Measurements from ENCODE around the gene THSD4. TPM values are rescaled to one million over a fixed set of nuclear protein-coding genes. Genes with fewer than 3 reads are reported as not detected.

THSD4 gene
- total RNA-seq, 4 donors from 2014 or later, result 39.4 to 232 (median 127) TPM

GRCh38 chr15:71792521-71792920 is 677.2 kb downstream of the THSD4 start:
- Histone ChIP-seq H3K27ac (no peak overlapping the region), H3K4me1 (no peaks in the 10 kb centered on the region), H3K9me3 (no peaks in the 10 kb centered on the region), H3K4me3 (no peak overlapping the region), H3K36me3 (no peaks in the 10 kb centered on the region), H3K27me3 (no peaks in the 10 kb centered on the region)
- no peak for DNase-seq
- intact Hi-C loops (cut with DNase I), result no loop called here
- TF ChIP-seq POLR2A (IDR thresholded peaks at IDR 0.05), result no peak
- no peak for TF ChIP-seq CTCF (IDR thresholded peaks at IDR 0.05)
- WGBS, 2 donors, result 48 to 58% methylated on average over 2 of the region's 2 CpGs

GRCh38 chr15:71798641-71799040 is 683.4 kb downstream of the THSD4 start:
- peaks cover 0 to 15% (median 0%) of the 10 kb centered on the region in 3 donors for H3K4me1 ChIP-seq
- DNase-seq, result no peak
- no peaks in the 10 kb centered on the region for H3K27me3 ChIP-seq
- TF ChIP-seq CTCF (IDR thresholded peaks at IDR 0.05), result no peak
- TF ChIP-seq POLR2A (IDR thresholded peaks at IDR 0.05), result no peak
- H3K4me3 ChIP-seq, result no peak overlapping the region
- WGBS, 2 donors, result 65 to 78% methylated on average over 4 to 6 of the region's 6 CpGs
- no peak overlapping the region for H3K27ac ChIP-seq
- intact Hi-C loops (cut with DNase I), result no loop called here
- H3K9me3 ChIP-seq, result no peaks in the 10 kb centered on the region
- H3K36me3 ChIP-seq, result no peaks in the 10 kb centered on the region

GRCh38 chr15:71800190-71800589 is 684.9 kb downstream of the THSD4 start:
- WGBS, 2 donors, result 53 to 76% methylated on average over 3 of the region's 3 CpGs
- intact Hi-C loops (cut with DNase I), result loop anchor here (10.0 kb wide), 1 partner anchor 355 kb away; no protein-coding TSS in a partner anchor
- H3K4me1 ChIP-seq, result peaks cover 0 to 15% (median 0%) of the 10 kb centered on the region in 3 donors
- H3K27ac ChIP-seq, result no peak overlapping the region
- no peaks in the 10 kb centered on the region for H3K27me3 ChIP-seq
- TF ChIP-seq CTCF (IDR thresholded peaks at IDR 0.05) (no peak), POLR2A (IDR thresholded peaks at IDR 0.05) (no peak)
- no peaks in the 10 kb centered on the region for H3K9me3 ChIP-seq
- DNase-seq, result no peak
- H3K4me3 ChIP-seq, result no peak overlapping the region
- no peaks in the 10 kb centered on the region for H3K36me3 ChIP-seq

GRCh38 chr15:71800835-71801745 is 685.8 kb downstream of the THSD4 start:
- H3K9me3 ChIP-seq, result no peaks in the 10 kb centered on the region
- no peaks in the 10 kb centered on the region for H3K27me3 ChIP-seq
- no peak for DNase-seq
- WGBS, 2 donors, result 53 to 58% methylated on average over 13 to 16 of the region's 17 CpGs
- H3K4me3 ChIP-seq, result no peak overlapping the region
- H3K4me1 ChIP-seq, result peaks cover 0 to 15% (median 0%) of the 10 kb centered on the region in 3 donors
- TF ChIP-seq CTCF (IDR thresholded peaks at IDR 0.05), result peak; percentile 36 to 92 (median 84)
- no peak for TF ChIP-seq POLR2A (IDR thresholded peaks at IDR 0.05)
- H3K36me3 ChIP-seq, result no peaks in the 10 kb centered on the region
- no peak overlapping the region for H3K27ac ChIP-seq
- intact Hi-C loops (cut with DNase I), result loop anchor here (10.0 kb wide), 1 partner anchor 354 kb away; no protein-coding TSS in a partner anchor

GRCh38 chr15:71801935-71802655 is 686.8 kb downstream of the THSD4 start:
- no peaks in the 10 kb centered on the region for H3K27me3 ChIP-seq
- WGBS, 2 donors, result 95 to 98% methylated on average over 14 to 16 of the region's 24 CpGs
- TF ChIP-seq POLR2A (IDR thresholded peaks at IDR 0.05) (no peak), CTCF (IDR thresholded peaks at IDR 0.05) (no peak)
- H3K4me1 ChIP-seq, result peaks cover 0 to 15% (median 0%) of the 10 kb centered on the region in 3 donors
- H3K36me3 ChIP-seq, result no peaks in the 10 kb centered on the region
- H3K27ac ChIP-seq, result no peak overlapping the region
- no peaks in the 10 kb centered on the region for H3K9me3 ChIP-seq
- intact Hi-C loops (cut with DNase I), result loop anchor here (10.0 kb wide), 1 partner anchor 353 kb away; no protein-coding TSS in a partner anchor
- no peak overlapping the region for H3K4me3 ChIP-seq
- DNase-seq, result no peak
